HG03139 (cell line): ENCODE measurements around the gene CDX1.
"Not testable (repeated sequence)": the region's sequence is repeated elsewhere in the genome, so short reads cannot be mapped to it uniquely, and the experiment has no call there.

Experiments used
- ATAC-seq: cut with Tn5 transposase; IDR thresholded peaks from one replicate; pipeline ENCODE4 v1.9.1; 2021; ENCODE audit not compliant: unreplicated experiment

Gene CDX1

GRCh38 chr5:150227036-150227435 lies 60.5 kb downstream of the CDX1 start:
- no peak for ATAC-seq

GRCh38 chr5:150227606-150228273 lies 61.2 kb downstream of the CDX1 start:
- no peak for ATAC-seq

- no peak for ATAC-seq
These were observed 63.0 kb downstream of the CDX1 start for GRCh38 chr5:150229571-150229970.

- ATAC-seq: no peak
These were observed 64.3 kb downstream of the CDX1 start for GRCh38 chr5:150230842-150231241.

- not testable (repeated sequence) for ATAC-seq
These were observed 67.1 kb downstream of the CDX1 start for GRCh38 chr5:150233706-150234105.
